Measurements from ENCODE around the gene PDGFD.

The PDGFD gene

DNA sequence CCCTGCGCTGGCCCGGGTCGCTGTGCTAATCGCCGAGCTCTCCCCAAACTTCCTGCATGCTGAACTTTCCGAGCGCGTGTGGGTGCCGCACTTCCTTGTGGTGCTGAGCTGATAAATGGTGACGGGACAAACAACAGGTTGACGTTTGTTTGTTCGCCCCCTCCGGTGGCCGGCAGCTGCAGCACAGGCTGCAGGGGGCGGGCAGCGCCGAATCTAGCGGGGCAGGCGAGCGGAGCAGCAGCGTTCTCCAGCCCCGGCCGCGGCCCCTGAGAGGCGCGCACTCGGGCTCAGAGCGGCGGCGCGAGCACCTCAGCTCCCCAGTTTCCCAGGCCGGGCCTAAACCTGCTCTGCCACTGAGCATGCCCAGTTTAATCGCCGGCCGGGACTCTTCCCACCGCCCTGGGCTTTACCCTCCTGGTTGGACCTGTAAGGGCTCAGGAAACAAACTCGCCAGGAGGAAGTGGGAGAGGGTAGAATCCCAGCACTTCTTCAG is at the start of gene PDGFD:
TSS of gene PDGFD (minus strand) at position 120 of the 493 bp plus-strand sequence.
- peak; percentile 85 for DNase-seq (ENCODE audit: low spot score)

DNA sequence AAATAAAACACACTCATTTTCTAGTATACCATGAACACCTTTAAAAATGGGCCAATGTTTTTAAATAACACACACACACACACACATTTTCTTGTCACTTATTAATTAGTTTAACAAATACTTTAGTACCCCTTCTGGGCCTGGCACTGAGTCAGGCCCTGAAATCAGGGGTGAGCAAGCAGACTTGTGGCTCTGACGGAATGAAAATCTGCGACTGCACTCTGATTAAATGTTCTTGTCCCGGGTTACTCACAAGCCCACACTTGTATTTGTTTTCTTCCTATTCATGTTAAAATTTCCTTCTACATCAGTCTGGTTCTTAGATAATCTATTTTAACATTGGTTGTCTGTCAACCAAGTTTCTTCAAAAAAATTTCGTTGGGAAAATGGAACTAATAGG is 43.0 kb upstream of the PDGFD start:
- DNase-seq (ENCODE audit: low spot score) = no peak

- DNase-seq (ENCODE audit: low spot score) = no peak
Measured at GRCh38 chr11:104205838-104206237, 41.9 kb upstream of the PDGFD start.

- DNase-seq (ENCODE audit: low spot score) = no peak
Measured at GRCh38 chr11:104200688-104201087, 36.7 kb upstream of the PDGFD start.

- no peak for DNase-seq (ENCODE audit: low spot score)
Measured at GRCh38 chr11:104199053-104199452, 35.1 kb upstream of the PDGFD start.

DNA sequence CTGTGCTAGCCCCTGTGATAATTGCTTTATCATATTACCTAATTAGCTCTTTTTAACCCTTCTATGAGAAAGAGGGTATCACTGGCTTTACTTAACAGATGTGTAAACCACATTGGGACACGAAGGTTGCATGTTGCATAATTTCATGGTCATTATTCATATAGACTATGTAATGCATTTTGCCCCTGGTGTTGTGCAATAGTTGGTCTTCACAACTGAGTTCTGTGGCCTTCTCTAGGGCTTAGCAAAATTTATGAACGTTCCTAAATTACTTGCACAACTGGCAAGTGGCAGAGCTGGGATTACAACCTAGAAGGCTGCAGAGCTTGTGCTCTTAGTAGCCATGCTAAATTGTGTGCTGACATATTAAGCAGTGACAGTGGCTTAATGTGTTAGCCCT is 34.6 kb upstream of the PDGFD start:
- DNase-seq (ENCODE audit: low spot score) = no peak

DNA sequence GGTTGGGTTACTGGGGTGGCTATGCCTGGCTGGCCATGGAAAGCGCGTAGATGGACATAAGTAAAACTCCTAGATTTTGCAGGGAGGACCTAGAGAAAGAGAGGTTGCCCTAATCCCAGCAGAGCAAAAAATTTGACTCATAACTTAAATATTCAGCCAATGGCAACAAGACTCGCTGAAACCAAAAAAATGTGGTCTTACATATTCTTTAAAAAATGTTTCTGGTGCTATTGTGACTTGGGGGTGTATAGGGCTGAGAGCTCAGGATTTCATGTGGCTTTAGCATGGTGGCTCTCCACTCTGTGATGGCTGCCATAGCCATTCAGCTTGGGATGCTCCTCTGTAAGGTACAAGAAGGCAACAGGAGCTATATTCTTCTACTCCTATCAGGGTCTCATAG is 27.2 kb upstream of the PDGFD start:
- no peak for DNase-seq (ENCODE audit: low spot score)

DNA sequence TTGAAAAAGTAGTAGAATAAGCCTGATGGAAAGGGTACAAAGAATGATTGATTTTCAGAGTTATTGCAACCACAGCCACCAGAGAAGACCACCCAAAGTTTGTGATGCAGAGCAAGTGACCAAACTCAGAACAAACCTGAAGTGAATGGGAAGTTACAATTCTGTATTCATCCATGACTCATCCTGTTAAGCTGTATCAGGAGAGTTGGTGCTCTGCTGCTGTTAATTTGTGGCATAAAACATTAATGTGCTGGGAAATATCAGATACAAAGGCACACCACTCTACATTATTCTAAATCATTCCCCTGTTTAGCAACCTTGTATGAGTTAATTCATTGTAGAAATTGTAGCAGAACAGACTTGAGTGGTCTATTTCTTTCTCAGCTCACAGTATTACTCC is 19.6 kb upstream of the PDGFD start:
- no peak for DNase-seq (ENCODE audit: low spot score)

- DNase-seq (ENCODE audit: low spot score) = no peak
Measured at GRCh38 chr11:104175769-104176168, 11.8 kb upstream of the PDGFD start.

DNA sequence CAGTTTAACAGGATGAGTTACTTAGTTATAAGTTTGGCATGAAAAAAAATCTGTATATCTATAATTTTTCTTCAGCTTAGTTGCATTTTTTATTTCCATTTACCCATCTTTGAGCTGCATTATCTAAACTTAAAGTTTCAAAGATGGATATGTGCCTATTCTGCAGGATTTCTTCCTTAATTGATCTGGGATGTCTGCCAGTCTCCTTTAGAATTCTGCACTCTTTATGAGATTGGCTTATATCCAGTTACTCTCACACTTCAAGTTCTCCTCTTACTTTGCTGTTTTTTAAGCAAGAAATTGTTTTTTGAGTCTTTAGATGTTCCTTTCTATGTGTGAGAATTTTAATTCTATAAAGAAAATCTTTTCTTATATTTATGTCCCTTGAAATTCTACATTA is 5.1 kb upstream of the PDGFD start:
- no peak for DNase-seq (ENCODE audit: low spot score)

- no peak for DNase-seq (ENCODE audit: low spot score)
Measured at GRCh38 chr11:104165014-104165413, 1.1 kb upstream of the PDGFD start.

DNA sequence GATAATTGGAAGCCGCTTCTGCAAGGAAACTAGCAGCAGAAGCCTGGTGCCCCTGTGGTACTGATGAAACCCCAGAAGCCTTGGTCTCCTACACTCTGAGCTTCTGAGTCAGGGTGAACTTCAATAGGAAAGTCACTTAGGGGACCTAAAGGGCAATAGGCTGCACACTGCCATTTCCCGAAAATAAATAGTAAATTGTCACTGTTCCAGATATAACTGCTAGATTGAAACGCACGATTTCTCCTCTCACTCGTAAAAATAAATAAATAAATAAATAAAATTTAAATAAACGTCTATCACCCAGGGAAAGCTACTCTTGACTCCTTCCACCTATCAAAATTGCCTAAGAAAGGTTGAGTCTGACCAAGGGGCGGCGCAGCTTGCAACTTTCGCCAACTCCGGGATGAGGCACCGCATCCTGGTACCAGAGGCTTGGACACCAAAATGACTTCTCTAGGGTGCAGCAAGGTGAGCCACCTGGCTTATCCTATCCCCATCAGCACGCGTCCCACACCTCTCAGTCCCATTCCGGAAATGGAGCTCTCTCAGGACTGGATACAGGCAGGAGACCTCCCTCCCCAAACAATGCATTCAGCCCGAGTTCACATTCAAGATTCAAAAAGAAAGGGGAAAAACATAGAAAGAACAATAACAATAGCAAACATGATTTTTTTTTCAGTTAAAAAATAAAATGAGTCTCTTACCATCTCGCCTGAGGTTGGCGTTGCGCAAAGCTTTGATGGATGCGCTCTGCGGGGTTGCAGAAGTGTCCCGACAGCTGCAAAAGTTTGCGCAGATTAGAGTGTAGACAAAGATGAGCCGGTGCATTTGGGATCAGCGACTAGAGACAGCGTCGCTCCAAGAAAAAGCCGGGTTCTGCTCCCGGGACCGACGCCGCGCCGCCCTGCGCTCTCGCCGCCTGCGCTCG is 583 bp downstream of the PDGFD start:
- DNase-seq (ENCODE audit: low spot score) = peak; percentile 42

- DNase-seq (ENCODE audit: low spot score) = no peak
Measured at GRCh38 chr11:104161751-104162450, 2.0 kb downstream of the PDGFD start.

DNA sequence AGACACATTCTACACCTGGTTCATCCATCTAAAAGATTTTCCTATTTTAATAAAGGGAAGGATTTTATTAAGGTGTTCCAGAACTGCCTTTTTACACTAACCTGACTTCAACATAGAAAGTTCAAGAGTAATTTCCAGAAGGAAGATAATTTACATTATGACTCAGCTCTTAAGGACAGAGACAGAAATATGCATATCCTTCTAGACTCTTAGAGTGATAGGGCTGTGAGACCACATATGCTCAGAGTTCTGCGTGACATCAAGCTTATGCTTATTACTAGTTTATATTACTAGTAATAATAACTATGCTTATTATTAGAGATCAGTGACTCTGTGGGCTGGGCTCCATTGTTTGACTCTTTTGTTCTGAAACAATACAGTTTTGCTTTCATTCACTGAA is 4.6 kb downstream of the PDGFD start:
- DNase-seq (ENCODE audit: low spot score) = peak; percentile 13

- DNase-seq (ENCODE audit: low spot score) = no peak
Measured at GRCh38 chr11:104155375-104155774, 8.6 kb downstream of the PDGFD start.

DNA sequence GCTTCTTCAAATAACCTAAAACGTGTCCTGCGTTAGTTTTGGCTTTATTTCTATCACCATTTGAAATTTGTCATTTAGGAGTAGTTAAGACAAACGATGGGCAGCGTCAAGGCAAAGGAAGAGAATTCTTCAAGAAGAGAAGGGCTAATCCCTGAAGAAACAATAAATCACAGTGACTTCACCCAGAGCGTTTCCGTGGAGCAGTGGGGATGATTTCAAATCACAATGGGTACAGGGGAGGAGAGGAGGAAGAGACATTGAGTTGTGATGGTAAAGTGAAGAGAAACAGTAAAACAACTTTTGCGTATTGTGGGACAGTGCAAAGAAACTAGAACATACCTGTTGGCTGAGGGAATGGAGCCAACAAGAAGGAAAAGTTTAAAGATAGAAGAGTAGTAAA is 9.7 kb downstream of the PDGFD start:
- no peak for DNase-seq (ENCODE audit: low spot score)

- DNase-seq (ENCODE audit: low spot score) = no peak
Measured at GRCh38 chr11:104152941-104153505, 10.9 kb downstream of the PDGFD start.

DNA sequence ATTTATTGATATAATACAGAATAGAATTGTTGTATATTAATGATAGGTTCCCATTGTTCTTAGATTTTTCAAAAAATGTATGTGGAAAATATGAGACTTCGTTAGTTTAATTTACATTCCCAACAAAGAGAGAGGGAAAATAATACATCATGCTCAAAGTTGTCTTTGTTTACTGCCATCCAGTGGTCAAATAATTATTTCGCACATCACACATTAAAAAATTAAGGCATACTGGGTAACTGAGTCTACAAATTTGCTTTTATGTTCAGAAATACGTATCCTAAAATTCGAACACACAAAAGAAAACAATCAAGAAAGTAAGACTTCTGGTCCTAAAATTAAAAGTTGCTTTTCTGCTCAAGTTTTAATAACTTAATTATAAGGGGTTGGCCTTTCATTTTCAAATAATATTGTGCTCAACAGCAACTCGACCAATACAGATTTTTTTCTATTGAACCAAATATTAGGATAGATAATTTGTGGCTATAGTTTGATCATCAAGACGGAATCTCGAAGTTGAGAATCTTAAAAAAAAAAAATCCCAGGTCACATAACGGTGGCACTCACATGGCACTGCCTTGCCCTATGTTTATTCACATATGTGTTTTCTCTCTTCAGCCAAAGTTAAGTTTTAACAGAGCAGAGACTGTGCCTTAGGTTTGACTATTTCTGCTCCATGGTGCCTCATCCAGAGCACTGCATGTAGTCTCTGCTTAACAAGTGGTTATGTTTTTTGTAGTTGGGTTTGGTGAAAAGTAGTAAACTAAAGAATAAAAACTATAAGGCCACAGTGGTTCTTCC is 12.3 kb downstream of the PDGFD start:
- peak; percentile 18 for DNase-seq (ENCODE audit: low spot score)

- DNase-seq (ENCODE audit: low spot score) = no peak
Measured at GRCh38 chr11:104148706-104149105, 15.2 kb downstream of the PDGFD start.

GRCh38 chr11:104148074-104148473 is 15.9 kb downstream of the PDGFD start:
- no peak for DNase-seq (ENCODE audit: low spot score)

DNA sequence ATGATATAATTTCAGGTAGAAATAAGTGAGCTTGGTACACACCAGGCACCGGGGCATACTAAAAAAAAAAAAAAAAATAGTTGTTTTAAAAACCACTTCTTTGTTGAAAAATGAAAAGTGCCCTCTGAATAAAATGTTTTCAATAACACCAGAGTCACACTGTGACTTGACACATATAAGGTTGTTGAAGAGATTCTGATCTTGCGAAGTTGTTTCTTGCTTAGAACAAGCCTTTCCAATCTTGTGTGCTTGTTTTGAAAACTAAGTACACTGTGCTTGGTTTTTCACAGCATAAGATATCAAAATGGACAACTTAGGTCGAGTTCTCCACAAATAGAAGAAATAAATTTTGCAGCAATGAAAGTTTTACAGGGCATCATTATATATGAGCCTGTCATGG is 17.0 kb downstream of the PDGFD start:
- no peak for DNase-seq (ENCODE audit: low spot score)

GRCh38 chr11:104146421-104146820 is 17.5 kb downstream of the PDGFD start:
- no peak for DNase-seq (ENCODE audit: low spot score)
